Endodermal cell (in vitro differentiated cells): Measurements from ENCODE around the gene MLX. TPM values are rescaled to one million over a fixed set of nuclear protein-coding genes. Genes with fewer than 3 reads are reported as not detected.
"Not testable (repeated sequence)": the region's sequence is repeated elsewhere in the genome, so short reads cannot be mapped to it uniquely, and the experiment has no call there.

Experiments
- DNase-seq: peaks from one replicate; pipeline ENCODE4 v3.0.0-alpha.2; 2017
- H3K27ac ChIP-seq: 2 replicates; pipeline ENCODE4 v1.5.1; 2013; ENCODE audit warnings: mild to moderate bottlenecking, low read depth, low read length, moderate library complexity
- H3K27me3 ChIP-seq: 2 replicates; pipeline ENCODE4 v1.6.1; 2013; ENCODE audit warnings: mild to moderate bottlenecking, low read length, moderate library complexity; ENCODE audit not compliant: insufficient read depth, control insufficient read depth, poor library complexity, severe bottlenecking
- H3K36me3 ChIP-seq: 2 replicates; pipeline ENCODE4 v1.7.0; 2013; ENCODE audit warnings: mild to moderate bottlenecking, low read length, moderate library complexity; ENCODE audit not compliant: control insufficient read depth, insufficient read depth
- H3K4me1 ChIP-seq: one replicate; pipeline ENCODE4 v1.7.0; 2013; ENCODE audit warnings: low read length; ENCODE audit not compliant: control insufficient read depth, insufficient read depth
- H3K4me3 ChIP-seq: 2 replicates; pipeline ENCODE4 v1.5.1; 2013; ENCODE audit warnings: mild to moderate bottlenecking, low read length, moderate library complexity
- H3K9ac ChIP-seq: 2 replicates; pipeline ENCODE4 v1.6.1; 2013; ENCODE audit warnings: mild to moderate bottlenecking, low read length, moderate library complexity; ENCODE audit not compliant: poor library complexity, severe bottlenecking; ENCODE audit errors: extremely low read depth
- H3K9me3 ChIP-seq: 2 replicates; pipeline ENCODE4 v1.6.1; 2013; ENCODE audit warnings: mild to moderate bottlenecking, low read length, moderate library complexity; ENCODE audit not compliant: control insufficient read depth
- H3K27ac Mint-ChIP-seq: 2 replicates; pipeline ENCODE4 v1.8.0; 2020; ENCODE audit warnings: mixed read lengths
- H3K27me3 Mint-ChIP-seq: 2 replicates; pipeline ENCODE4 v1.8.0; 2021; ENCODE audit warnings: mild to moderate bottlenecking, mixed read lengths; ENCODE audit not compliant: insufficient read depth
- H3K36me3 Mint-ChIP-seq: 2 replicates; pipeline ENCODE4 v1.8.0; 2020; ENCODE audit warnings: low read depth, mixed read lengths
- H3K4me1 Mint-ChIP-seq: 2 replicates; pipeline ENCODE4 v1.8.0; 2020; ENCODE audit warnings: mixed read lengths
- H3K4me3 Mint-ChIP-seq: 2 replicates; pipeline ENCODE4 v1.8.0; 2020; ENCODE audit warnings: mild to moderate bottlenecking, moderate library complexity, mixed read lengths
- H3K9me3 Mint-ChIP-seq: 2 replicates; pipeline ENCODE4 v1.8.0; 2020; ENCODE audit warnings: mild to moderate bottlenecking, mixed read lengths
- CTCF ChIP-seq: fragments of 200-600 bp; sonication (generic); conservative IDR thresholded peaks from 2 replicates; pipeline ENCODE4 v1.5.0; 2021; ENCODE audit warnings: antibody characterized with exemption, mild to moderate bottlenecking
- WGBS, 2 experiments: methylation state at CpG; one replicate each; pipeline versions ENCODE4 v1.1.5 to v1.1.7; 2013; ENCODE audit warnings: missing lambda C conversion rate in 2 of 2, mixed read lengths in 1 of 2; ENCODE audit not compliant: insufficient coverage in 1 of 2, insufficient read length in 1 of 2; 5-methylcytosine and 5-hydroxymethylcytosine counted together
- total RNA-seq, 2 donors: library from RNA; stranded (reverse); fragmentation: NEBNext Ultra II Directional in 1 of 2; extraction: Animal tissue kit (Norgen Biotek cat#: 25700) in 1 of 2; gene quantifications; 2 replicates in 1 of 2; 3 replicates in 1 of 2; pipeline ENCODE4 v1.2.1, GENCODE V29; 2021

MLX gene
- total RNA-seq, 2 donors from 2014 or later: 37.1 to 38.5 TPM

DNA sequence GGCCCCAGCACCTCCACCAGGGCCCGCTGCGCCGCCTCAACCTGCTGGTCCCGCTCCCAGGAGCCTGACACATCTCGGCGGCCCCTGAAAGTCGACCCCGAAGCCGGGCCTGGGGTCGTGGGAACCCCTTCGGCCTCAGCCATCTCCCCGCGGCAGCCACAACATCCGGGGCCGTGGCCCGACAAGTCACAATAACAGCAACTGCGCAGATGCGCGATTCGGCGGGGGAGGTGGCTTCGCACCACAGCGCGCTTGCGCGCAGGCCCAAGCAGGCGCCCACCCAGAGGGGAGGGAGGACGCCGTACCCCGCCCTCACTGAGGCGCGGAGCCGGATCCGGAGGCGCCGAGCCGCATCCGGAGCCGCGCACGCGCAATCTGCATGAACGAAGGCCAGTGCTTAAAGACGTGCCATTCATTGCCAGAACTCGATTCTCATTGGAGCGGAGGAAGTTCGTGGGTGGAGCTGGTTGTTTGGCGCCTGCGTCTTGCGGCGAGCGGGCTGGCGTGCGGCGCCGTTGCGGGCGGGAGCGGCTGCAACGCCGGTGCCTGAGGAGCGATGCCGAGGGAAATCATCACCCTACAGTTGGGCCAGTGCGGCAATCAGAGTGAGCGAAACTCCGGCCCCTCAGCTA lies 42.4 kb downstream of the MLX start, which contains the start of the genes RETREG3 and TUBG1:
Gene RETREG3, minus strand, starts transcription at position 193 of the 632 bp plus-strand sequence. Its CDS starts 50 bp downstream, at position 143.
Gene TUBG1, plus strand, starts transcription at position 502 of the 632 bp plus-strand sequence. Its CDS starts 55 bp downstream, at position 557.
- peak within 1 kb of the TSS; percentile 94 for H3K27ac Mint-ChIP-seq
- H3K9me3 Mint-ChIP-seq: no peaks in the 10 kb centered on the region
- peak; percentile 58 for TF ChIP-seq CTCF
- Histone ChIP-seq H3K36me3 (peaks cover 25% of the 10 kb centered on the region), H3K9ac (peak within 1 kb of the TSS; percentile 79), H3K27ac (peak within 1 kb of the TSS; percentile 81), H3K27me3 (no peaks in the 10 kb centered on the region), H3K4me1 (no peaks in the 10 kb centered on the region), H3K4me3 (peak within 1 kb of the TSS; percentile 90), H3K9me3 (no peaks in the 10 kb centered on the region)
- peak; percentile 100 for DNase-seq
- peaks cover 12% of the 10 kb centered on the region for H3K4me1 Mint-ChIP-seq
- 0 to 1% methylated on average over 28 to 66 of the region's 66 CpGs for whole genome bisulfite sequencing, 2 experiments
- peaks cover 21% of the 10 kb centered on the region for H3K36me3 Mint-ChIP-seq
- H3K4me3 Mint-ChIP-seq: peak within 1 kb of the TSS; percentile 91
- H3K27me3 Mint-ChIP-seq: no peaks in the 10 kb centered on the region

DNA sequence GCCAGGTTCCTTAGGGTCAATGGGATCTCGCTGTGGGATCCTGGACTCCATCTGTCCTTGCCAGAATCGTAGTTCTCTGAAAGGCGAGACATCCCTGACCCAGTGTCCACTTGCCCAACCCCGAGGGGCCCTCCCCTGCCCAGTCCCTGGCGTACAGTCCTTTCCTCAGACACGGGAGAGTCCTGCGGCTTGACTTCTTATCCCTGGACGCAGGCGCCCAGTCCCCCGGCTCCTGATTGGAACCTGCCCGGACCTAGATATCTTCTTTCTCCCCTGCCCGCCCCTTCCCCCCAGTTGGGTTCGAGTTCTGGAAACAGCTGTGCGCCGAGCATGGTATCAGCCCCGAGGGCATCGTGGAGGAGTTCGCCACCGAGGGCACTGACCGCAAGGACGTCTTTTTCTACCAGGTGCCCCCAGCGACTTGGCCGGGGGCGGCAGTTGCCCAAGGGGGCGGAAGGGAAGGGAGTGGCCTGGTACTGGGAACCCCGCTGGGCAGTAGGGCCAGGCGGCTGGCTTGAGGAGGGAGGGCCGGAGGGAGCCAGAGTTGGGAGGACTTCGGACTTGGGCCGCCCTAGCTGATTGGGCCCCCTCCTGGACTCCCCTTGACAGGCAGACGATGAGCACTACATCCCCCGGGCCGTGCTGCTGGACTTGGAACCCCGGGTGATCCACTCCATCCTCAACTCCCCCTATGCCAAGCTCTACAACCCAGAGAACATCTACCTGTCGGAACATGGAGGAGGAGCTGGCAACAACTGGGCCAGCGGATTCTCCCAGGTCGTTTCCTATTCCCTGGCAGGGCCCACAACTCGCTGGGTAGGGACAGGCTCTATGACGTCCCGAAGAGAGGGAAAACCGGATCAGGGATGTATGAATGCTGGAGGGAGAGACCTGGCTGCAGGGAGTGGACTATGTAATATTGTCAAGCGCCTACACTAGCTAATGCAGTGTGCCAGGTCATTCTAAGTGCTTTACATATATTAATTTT lies 43.2 kb downstream of the MLX start:
- H3K9me3 Mint-ChIP-seq, H3K27me3 Mint-ChIP-seq, H3K4me1 ChIP-seq, H3K4me1 Mint-ChIP-seq, H3K9me3 ChIP-seq, H3K27me3 ChIP-seq: not testable (repeated sequence)
- H3K36me3 ChIP-seq: peaks cover 32% of the 10 kb centered on the region
- Mint-ChIP-seq H3K4me3 (peak overlapping the region; percentile 91), H3K27ac (peak overlapping the region; percentile 89), H3K36me3 (peaks cover 28% of the 10 kb centered on the region)
- H3K27ac ChIP-seq: peak overlapping the region; percentile 39
- 0 to 17% methylated on average over 5 to 32 of the region's 42 CpGs for WGBS, 2 experiments
- H3K4me3 ChIP-seq: peak overlapping the region; percentile 90
- H3K9ac ChIP-seq: peak overlapping the region; percentile 68
- DNase-seq: peak; percentile 84

GRCh38 chr17:42612013-42612412 lies 45.1 kb downstream of the MLX start:
- DNase-seq: no peak
- Mint-ChIP-seq H3K4me3 (no peak overlapping the region), H3K4me1 (peaks cover 10% of the 10 kb centered on the region), H3K36me3 (peaks cover 37% of the 10 kb centered on the region), H3K27me3 (no peaks in the 10 kb centered on the region), H3K27ac (no peak overlapping the region), H3K9me3 (no peaks in the 10 kb centered on the region)
- no peaks in the 10 kb centered on the region for H3K9me3 ChIP-seq
- H3K27me3 ChIP-seq: no peaks in the 10 kb centered on the region
- no peak overlapping the region for H3K27ac ChIP-seq
- no peak overlapping the region for H3K9ac ChIP-seq
- H3K4me1 ChIP-seq: no peaks in the 10 kb centered on the region
- H3K4me3 ChIP-seq: no peak overlapping the region
- TF ChIP-seq CTCF: no peak
- H3K36me3 ChIP-seq: peaks cover 43% of the 10 kb centered on the region
- WGBS, 2 experiments: 94 to 99% methylated on average over 4 of the region's 4 CpGs
